Skin epidermis (tissue), 12 donors: Measurements from ENCODE around the gene MRTO4.
"Not testable (repeated sequence)": the region's sequence is repeated elsewhere in the genome, so short reads cannot be mapped to it uniquely, and the experiment has no call there.

Source experiments
- H3K27ac ChIP-seq, 21 experiments: fragments of 200-600 bp; sonication (generic) in 11 of 21; one replicate each; pipeline ENCODE4 v1.5.0; 2020; ENCODE audit warnings: mild to moderate bottlenecking in 3 of 21, inconsistent platforms in 2 of 21, moderate library complexity in 2 of 21
- H3K4me3 ChIP-seq, 7 experiments: fragments of 200-600 bp; sonication (generic) in 2 of 7; one replicate each; pipeline ENCODE4 v1.5.0; 2020; ENCODE audit warnings: inconsistent platforms in 2 of 7, mild to moderate bottlenecking in 2 of 7, moderate library complexity in 1 of 7

Gene MRTO4

DNA sequence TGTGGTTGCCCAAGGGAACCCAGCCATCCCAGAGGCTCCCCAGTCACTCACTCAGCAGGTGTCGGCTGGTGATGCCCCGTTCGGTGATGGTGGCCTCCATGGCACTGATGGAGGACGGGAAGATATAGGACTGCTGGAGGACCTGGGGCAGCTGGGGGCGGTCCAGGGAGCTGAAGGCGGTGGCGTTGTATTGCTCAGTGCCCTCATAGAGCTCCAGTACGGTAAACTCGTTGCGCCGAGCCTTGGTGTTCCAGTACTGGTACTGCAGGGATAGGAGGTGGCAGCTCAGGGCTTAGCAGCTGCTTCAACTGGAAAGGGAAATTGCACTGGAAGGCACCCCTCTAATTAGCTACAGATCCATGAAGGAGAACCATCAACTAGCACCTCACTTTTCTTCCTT lies 29.0 kb upstream of the MRTO4 start:
- H3K27ac ChIP-seq: no peak overlapping the region
- H3K4me3 ChIP-seq: no peak overlapping the region

DNA sequence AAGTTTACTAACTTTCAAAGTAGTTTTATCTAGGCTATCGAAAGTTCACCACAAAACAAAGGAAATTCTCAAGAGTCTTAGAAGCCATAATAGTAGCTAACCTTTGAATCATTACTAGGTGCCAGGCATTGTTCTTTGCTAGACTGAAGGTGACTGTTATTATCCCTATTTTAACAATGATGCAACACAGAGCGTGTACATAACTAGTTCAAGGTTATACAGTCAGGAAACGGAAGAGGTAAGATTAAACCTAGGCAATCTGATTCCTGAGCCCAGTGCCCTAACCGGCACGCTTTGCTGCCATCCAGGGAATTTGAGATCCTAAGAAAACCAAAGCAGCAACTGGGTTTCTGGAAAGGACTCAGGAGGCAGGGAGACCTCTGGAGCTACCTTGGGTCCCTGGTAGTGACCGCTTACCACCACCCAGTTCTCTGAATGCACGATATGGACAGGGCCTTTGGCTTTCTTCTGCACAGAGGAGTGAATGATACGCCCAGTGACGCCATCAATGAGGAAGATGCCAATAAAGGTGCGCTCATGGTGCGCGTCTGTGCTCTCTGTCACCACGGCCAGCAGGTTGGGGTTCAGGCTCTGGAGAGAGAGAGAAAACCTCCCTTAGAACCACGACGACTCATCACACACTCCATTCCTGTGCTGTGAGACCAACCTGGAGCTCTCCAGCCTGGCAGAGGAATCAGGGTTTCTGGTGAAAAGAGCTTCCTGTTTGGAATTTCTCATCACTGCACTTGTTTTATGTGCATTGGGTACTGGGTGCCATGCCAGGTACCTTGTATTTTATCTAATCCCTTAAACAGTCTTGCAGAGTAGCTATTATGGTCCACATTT lies 28.4 kb upstream of the MRTO4 start:
- Histone ChIP-seq H3K4me3 (no peak overlapping the region), H3K27ac (no peak overlapping the region)

DNA sequence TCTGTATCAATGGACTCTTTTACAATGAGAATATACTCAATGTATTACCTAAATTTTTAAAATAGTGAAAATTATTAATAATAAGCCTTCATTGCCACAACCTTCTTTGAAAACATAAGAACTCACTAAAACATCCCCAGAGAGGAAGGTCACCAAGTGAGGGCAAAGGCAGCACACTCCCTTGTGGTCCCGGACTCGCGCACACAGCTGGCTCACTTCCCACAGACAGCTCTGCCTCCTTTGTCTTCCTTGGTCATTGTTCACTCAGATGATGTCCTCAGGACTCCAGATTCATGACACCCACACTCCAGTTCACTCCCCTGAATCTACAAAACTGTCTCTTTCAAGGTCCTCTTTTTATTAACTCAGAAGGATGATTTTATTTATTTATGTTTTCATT lies 22.4 kb upstream of the MRTO4 start:
- no peak overlapping the region for H3K27ac ChIP-seq
- no peak overlapping the region for H3K4me3 ChIP-seq

DNA sequence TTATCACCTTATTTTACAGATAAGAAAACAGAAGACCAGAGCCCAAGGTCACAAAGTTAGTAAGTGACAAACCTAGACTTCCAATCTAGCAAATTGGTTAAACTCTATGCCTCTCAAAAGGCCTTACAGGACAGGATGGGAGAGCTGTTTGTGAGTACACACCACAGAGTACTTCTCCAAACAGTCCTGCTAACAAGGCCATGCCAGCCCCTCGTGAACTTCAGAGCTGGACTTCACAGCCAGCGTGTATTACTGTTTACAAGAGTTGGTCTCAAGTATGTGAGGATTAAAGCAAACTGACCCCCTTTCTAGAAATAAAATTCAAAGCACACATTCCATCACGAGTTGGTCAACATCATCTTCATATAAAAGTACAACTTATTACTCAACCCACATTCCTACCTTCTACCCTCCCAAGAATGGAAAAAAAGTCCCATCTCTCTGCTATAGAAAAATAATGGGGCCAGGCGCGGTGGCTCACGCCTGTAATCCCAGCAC lies 21.7 kb upstream of the MRTO4 start:
- Histone ChIP-seq H3K4me3 (no peak overlapping the region), H3K27ac (no peak overlapping the region)

DNA sequence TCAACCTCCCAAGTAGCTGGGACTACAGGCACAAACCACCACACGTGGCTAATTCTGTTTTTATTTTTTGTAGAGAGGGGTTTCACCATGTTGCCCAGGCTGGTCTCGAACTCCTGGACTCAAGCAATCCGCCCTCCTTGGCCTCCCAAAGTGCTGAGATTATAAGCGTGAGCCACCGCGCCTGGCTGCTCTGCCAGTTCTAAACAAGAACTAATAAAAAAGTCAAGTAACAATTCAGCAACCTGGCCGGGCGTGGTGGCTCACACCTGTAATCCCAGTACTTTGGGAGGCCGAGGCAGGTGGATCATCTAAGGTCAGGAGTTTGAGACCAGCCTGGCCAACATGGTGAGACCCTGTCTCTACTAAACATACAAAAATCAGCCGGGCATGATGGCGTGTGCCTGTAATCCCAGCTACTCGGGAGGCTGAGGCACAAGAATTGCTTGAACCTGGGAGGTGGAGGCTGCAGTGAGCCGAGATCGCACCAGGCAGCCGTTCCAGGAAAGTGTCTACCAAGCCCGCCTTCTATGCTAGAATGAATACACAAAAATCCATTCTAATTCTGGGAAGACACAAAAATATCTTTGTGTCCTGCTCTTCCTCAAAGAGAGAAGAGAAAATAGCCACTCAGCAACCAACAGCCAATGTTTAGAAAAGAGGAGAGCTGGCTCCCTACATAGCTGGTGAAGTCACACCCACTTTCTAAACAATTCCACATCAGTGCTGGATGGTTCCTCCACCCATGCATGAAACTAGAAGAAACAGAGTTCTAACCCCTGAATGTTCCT lies 19.7 kb upstream of the MRTO4 start:
- H3K27ac ChIP-seq: peak overlapping the region in 1 of 21 experiments; percentile 47
- not testable (repeated sequence) for H3K4me3 ChIP-seq

DNA sequence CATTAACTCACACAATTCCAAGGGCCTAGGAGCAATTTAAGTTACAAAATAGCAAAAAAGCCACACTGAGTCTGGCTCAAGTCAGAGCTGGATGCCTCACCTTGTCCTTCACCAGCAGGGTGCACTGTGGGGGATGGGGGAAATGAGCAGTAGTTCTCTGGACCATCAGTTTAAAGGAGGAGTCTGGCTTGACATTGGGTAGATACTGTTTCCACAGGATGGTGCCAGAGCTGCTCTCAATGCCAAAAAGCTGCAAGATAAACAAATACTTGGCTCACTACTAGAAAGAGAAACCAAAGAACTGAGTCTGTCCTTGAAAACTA lies 19.1 kb upstream of the MRTO4 start:
- Histone ChIP-seq H3K27ac (peak overlapping the region in 1 of 21 experiments; percentile 23), H3K4me3 (no peak overlapping the region)

DNA sequence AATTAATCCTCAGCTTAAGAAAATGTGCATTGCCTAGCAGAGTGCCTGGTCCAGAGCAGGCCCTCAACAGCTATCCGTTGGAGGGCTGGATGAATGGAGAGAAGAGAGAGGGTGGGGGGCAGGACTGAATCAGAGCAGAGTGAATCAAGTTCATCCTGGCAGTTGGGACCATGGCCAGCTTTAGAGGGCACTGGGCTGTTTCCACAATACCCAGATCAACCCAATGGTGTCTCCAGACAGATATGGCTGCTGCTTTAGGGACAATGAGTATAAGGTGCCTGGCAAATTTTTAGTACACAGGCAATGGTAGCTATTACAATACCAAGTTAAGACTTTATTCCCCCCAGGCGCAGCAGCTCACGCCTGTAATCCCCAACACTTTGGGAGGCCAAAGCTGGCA lies 17.4 kb upstream of the MRTO4 start:
- Histone ChIP-seq H3K27ac (no peak overlapping the region), H3K4me3 (no peak overlapping the region)

DNA sequence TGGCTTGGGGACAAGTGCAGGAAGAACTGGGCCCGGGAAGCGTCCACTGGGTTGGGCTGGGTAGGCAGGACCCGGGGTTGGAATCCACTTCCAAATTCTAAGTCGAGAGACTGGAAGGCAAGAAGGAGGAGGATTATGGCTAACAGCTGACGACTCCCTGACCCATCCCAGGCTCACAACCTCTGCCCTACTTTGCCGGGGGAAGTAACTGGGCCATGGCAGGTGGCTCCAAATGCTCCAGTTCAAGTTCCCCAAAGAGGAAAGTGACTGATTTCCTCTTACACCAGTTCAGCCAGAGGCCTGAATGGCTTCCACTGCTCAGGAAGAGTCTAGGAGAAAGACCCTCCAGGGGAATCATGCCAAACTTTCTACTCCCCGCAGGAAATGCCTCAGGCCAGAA lies 11.7 kb upstream of the MRTO4 start:
- no peak overlapping the region for H3K27ac ChIP-seq
- no peak overlapping the region for H3K4me3 ChIP-seq

DNA sequence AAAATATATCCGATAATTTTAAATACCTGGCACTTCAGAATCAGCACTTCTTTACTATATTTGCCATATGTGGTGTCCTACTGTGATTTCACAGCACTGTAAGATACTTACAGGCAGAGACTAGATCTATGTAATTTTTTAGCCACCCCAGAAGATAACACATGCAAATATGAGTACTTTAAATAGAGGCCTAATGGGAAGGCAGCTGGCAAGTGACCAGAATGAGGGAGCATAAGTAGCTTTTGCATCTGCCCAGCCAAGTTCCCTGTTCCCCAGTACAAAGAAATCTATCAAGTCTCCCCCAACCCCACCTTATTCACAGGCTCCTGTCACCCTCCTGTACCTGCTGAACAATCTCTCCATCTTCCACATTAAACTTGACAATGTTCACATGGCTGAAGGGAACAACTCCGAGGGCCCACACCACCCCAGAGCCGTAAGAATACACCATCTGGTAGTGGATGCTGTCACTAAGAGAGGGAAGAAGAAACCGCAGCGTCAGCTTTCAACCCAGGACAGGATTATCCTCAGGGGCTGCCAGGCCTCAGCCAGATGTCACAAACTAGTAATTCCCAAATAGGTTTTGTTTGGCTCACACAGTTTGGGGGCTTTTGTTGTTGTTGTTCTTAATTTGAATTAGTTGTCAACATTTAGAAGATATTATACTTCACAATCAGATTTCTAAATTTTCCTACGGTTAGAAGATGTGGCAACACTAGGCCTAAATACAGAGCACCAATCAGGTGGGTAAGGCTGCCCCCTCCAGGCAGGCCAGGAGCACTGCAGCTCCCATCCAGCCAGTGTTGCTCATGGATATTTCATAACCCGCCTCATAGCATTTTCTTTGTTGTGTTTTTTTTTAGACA lies 10.7 kb upstream of the MRTO4 start:
- H3K27ac ChIP-seq: peak overlapping the region in 1 of 21 experiments; percentile 19
- no peak overlapping the region for H3K4me3 ChIP-seq

DNA sequence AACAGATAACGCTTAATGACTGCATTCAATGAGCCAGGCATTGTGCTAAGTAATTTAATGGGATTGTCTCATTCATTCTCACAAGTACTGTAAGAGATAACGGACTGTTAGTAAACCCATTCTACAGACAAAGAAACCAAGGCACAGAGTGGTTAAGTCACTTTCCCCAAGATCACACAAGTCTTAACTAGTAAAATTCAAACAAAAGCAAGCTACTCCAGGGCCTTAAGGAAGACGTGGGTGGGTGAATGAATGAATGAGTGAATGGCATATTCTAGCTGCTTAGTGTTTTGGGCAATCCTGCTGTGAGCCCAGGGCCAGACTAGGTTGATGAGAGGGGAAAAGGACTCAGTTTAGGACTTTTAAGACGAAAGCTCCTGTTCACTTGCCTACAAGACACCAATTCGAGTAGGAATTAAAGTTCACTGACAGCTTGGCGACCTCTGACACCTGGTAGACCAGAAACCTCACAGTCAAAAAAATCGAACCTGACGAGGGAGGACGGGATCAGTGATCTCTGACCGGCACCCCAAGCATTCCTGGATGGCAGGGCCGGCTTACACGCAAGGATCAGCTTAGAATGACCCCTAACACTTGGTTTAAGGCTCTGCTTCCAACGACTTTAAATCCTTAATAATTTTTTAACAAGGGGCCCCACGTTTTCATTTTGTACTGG lies 838 bp upstream of the MRTO4 start:
- Histone ChIP-seq H3K27ac (peak overlapping the region in 20 of 21 experiments; percentile 88 to 100 (median 98)), H3K4me3 (peak overlapping the region; percentile 70 to 98 (median 85))

DNA sequence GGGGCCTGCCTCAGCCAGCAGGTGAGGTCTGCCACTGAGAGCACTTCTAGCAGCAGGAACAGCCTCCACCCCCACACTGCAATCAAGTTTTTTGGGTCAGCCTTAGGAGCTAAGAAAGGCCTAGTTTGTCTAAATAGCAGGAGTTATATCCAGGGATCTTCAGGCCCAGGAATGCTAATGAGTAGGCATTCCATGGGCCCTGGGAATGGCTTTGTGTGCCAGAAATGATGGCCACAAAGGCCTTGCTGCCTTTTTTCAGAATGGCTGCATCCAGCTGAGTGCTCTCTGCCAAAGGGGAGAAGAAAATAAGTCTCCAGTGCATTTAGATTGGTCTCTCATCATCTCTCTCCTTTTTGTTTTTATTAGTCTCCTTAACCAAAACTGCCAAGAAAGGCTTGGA lies 2.8 kb downstream of the MRTO4 start:
- H3K27ac ChIP-seq: no peak overlapping the region

DNA sequence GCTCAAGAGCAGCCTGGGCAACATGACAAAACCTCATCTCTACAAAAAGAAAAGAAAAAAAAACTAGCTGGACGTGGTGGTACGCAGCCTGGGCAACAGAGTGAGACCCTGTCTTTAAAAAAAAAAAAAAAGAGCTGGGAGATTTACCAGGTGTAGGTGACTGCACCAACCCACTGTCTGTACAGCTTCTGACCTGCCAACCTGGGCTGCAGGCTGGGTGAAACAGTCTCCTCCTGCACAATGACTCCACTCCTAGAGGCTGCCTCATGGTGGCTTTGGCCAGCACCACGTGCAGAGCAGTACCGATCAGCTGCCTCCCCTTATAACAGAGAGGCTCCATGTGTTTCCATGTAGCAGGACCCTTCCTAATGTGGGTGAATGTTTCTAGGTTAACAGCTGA lies 3.7 kb downstream of the MRTO4 start:
- H3K4me3 ChIP-seq: no peak overlapping the region
- no peak overlapping the region for H3K27ac ChIP-seq

More for the DNA sequence above, 2.8 kb downstream of the MRTO4 start:
- H3K4me3 ChIP-seq: no peak overlapping the region

DNA sequence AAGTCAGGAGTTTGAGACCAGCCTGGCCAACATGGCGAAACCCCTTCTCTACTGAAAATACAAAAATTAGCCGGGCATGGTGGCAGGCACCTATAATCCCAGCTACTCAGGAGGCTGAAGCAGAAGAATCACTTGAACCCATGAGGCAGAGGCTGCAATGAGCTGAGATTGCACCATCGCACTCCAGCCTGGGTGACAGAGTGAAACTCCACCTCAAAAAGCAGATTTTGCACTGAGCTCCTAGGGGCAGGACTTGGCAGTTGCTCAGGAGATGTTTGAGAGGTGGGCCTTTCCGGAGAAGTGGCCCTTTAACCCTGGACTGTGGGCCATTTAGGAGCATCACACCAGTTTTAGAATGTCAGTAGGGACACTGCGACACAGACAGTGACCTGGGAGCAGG lies 4.7 kb downstream of the MRTO4 start:
- not testable (repeated sequence) for H3K4me3 ChIP-seq, H3K27ac ChIP-seq

DNA sequence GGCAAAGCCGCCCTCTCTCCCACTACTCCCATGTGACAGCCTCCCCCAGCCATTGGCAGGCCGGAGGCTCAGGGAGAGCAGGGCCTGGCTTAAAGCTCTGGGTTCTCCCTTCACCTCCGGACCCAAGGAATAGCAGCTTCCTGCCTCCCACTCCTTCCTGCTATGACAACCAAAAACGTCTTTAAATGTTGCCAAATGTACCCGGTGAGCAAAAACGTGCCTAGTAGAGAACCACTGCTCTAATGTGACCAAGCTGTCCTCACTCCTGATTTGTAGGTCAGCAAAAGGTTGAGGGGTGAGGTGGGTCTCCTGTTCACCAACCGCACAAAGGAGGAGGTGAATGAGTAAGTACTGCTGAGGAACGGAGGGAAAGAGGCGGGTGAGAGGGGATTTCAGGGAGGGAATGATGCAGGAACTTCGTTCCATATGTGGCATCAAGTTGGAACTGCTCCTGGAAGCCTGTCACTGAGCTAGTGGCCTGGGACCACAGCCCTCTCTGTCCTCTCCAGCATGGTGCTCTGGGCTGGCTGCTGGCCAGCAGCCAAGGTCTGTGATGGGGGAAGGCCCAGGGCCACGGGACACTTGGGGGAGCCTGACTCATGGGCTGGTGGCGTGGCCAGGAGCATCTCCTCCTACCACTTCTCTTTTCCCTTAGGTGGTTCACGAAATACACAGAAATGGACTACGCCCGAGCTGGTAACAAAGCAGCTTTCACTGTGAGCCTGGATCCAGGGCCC lies 5.7 kb downstream of the MRTO4 start:
- peak overlapping the region in 3 of 21 experiments; percentile 16 to 19 (median 17) for H3K27ac ChIP-seq
- H3K4me3 ChIP-seq: no peak overlapping the region

DNA sequence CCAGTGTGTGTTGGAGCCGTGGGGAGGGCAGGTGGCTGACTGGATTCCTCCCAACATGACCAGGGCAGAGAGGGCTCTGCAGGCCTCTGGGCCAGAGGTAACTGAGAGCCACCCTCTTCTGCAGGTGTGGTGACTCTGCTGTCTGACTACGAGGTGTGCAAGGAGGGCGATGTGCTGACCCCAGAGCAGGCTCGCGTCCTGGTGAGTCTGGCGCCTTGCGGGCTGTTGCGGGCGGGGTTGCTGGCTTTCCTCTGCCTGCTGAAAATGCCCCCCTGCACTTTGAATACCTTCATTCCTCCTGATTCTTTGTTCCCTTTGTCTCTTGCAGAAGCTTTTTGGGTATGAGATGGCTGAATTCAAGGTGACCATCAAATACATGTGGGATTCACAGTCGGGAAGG lies 6.7 kb downstream of the MRTO4 start:
- H3K27ac ChIP-seq: peak overlapping the region in 1 of 21 experiments; percentile 17
- H3K4me3 ChIP-seq: no peak overlapping the region

DNA sequence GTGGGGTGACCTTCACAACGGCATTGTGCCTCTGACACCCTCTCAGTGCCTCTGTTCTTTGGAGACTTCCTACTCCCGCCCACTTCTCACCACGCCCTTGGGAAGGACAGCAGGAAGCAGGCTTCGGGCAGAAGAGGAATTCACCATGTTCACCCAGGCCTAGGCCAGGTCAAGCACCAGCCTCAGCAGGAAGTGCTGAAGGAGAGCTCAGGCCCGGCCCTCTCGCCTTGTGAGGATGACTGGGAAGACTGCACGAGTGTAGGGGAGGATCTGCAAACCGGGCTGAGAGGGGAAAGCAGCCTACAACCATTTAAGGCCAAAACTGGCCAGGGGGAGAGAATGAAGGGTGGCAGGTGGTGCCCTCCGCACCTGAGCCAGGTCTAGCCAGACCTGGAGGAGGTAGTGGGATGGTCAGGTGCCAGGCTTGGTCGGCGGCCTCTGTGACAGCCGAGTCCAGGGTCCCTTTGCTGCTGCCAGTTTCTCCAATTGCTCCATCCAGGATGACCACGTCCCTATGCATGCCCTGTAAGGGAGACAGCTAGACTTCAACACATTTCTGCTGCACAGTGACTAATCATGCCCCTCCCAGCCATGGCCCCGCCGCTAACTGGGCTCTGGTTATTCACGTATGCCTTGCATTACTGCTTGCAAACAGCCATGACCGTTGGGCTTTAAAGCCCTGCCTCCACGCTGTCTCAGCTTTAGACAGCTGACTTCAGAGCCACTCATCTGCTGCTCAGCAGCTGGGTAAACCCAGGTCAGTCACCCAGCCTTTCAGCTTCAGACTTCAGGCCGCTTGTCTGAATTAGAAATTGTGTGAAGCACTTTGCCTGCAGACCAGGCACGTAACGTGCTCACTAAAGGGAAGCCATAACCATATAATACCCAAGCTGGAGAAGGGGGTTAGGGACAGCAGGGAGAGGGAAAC lies 8.9 kb downstream of the MRTO4 start:
- peak overlapping the region in 4 of 21 experiments; percentile 2 to 61 (median 40) for H3K27ac ChIP-seq
- H3K4me3 ChIP-seq: no peak overlapping the region

DNA sequence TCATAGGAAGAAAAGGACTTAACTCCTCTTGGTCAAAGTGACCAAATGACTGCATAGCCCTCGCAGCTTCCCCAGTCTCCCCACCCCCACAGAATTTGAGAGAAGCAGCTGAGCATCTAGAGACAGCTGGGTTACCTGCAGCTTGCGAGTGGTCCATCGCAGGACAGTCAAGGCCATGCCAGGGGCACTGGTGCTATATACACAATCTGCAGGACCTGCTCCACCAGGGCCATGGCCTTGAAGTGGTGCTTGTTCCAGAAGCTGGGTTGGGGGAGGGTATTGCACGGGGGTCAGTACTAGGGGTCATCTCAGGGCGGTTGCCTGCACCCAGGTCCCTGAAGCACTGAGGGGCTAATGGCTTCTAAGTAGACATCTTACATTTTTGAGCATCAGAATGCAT lies 10.4 kb downstream of the MRTO4 start:
- H3K27ac ChIP-seq: no peak overlapping the region
- no peak overlapping the region for H3K4me3 ChIP-seq

DNA sequence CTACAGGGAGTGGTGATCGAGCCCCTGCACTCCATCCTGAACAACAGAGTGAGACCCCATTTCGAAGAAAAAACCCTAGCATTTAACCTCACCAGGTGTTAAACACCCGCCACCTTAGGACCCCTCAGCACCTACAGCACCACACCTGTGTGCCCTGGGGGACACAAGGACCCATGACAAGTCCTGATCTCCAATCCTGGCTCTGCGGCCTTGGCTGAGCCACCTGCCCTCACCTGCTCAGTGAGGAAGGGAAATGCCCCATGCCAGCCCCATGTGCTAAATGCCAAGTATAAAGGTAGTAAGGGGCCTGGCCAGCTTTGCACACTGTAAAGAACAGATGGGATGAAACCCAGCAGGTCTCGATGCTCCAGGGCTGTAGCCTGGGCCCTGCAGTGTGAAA lies 11.1 kb downstream of the MRTO4 start:
- H3K27ac ChIP-seq: no peak overlapping the region

More for the DNA sequence above, 11.1 kb downstream of the MRTO4 start:
- H3K4me3 ChIP-seq: no peak overlapping the region
